Loucy (cell line): ENCODE data around the gene BEX3.

Source experiments
- H2AFZ ChIP-seq: fragments of 200-600 bp; sonication (generic); 2 replicates; pipeline ENCODE4 v1.6.0; 2016; ENCODE audit warnings: antibody characterized with exemption, mild to moderate bottlenecking, low read length, moderate library complexity
- H3F3A ChIP-seq: fragments of 200-600 bp; 2 replicates; pipeline ENCODE4 v1.6.0; 2016; ENCODE audit warnings: antibody characterized with exemption, low read depth, mild to moderate bottlenecking
- H3K27me3 ChIP-seq: fragments of 200-600 bp; sonication (generic); 2 replicates; pipeline ENCODE4 v1.6.1; 2014; ENCODE audit warnings: low read length, mild to moderate bottlenecking; ENCODE audit not compliant: insufficient read depth, poor library complexity, severe bottlenecking
- H3K36me3 ChIP-seq: fragments of 200-600 bp; sonication (generic); 2 replicates; pipeline ENCODE4 v1.6.1; 2016; ENCODE audit warnings: low read length; ENCODE audit not compliant: insufficient read depth
- H3K4me1 ChIP-seq: fragments of 200-600 bp; sonication (generic); 2 replicates; pipeline ENCODE4 v1.5.1; 2014; ENCODE audit warnings: low read length, mild to moderate bottlenecking; ENCODE audit not compliant: insufficient read depth, poor library complexity, severe bottlenecking
- H3K4me2 ChIP-seq: fragments of 200-600 bp; sonication (generic); 2 replicates; pipeline ENCODE4 v1.6.0; 2014; ENCODE audit warnings: antibody characterized with exemption, low read length, low read depth, mild to moderate bottlenecking; ENCODE audit not compliant: poor library complexity, severe bottlenecking
- H3K4me3 ChIP-seq: fragments of 200-600 bp; sonication (generic); 2 replicates; pipeline ENCODE4 v1.5.1; 2014; ENCODE audit warnings: low read length, mild to moderate bottlenecking, mixed read lengths; ENCODE audit not compliant: poor library complexity, severe bottlenecking
- H3K79me2 ChIP-seq: fragments of 200-600 bp; sonication (generic); 2 replicates; pipeline ENCODE4 v1.6.1; 2014; ENCODE audit warnings: low read length; ENCODE audit not compliant: insufficient read depth
- H3K9ac ChIP-seq: fragments of 200-600 bp; sonication (generic); 2 replicates; pipeline ENCODE4 v1.6.0; 2014; ENCODE audit warnings: mild to moderate bottlenecking, low read depth, low read length, moderate library complexity; ENCODE audit not compliant: poor library complexity, severe bottlenecking
- H3K9me2 ChIP-seq: fragments of 200-600 bp; sonication (generic); replicated peaks from 2 replicates; pipeline ENCODE4 v1.6.1; 2016; ENCODE audit warnings: low read depth, low read length, mixed read lengths
- H3K9me3 ChIP-seq: fragments of 200-600 bp; sonication (generic); 2 replicates; pipeline ENCODE4 v1.6.1; 2014; ENCODE audit warnings: mild to moderate bottlenecking, antibody characterized with exemption, low read length, low read depth; ENCODE audit not compliant: insufficient read depth
- H4K20me1 ChIP-seq: fragments of 200-600 bp; sonication (generic); 2 replicates; pipeline ENCODE4 v1.6.0; 2014; ENCODE audit warnings: antibody characterized with exemption, low read length, mild to moderate bottlenecking; ENCODE audit not compliant: insufficient read depth, poor library complexity, severe bottlenecking
- EZH2phosphoT487 ChIP-seq: fragments of 200-600 bp; IDR thresholded peaks from 2 replicates; pipeline ENCODE4 v1.6.1; 2018; ENCODE audit warnings: antibody characterized with exemption, mild to moderate bottlenecking, moderate library complexity, borderline replicate concordance
- TF ChIP-seq, protein P1 (sequence below): fragments of 200-600 bp; sonication (generic); conservative IDR thresholded peaks from 2 replicates; pipeline ENCODE4 v1.5.1; 2014; ENCODE audit warnings: mild to moderate bottlenecking, antibody characterized with exemption, low read length

BEX3 gene

GRCh38 chrX:103400931-103401330 lies 24.6 kb downstream of the BEX3 start:
- H4K20me1 ChIP-seq: no peaks in the 10 kb centered on the region
- no peak overlapping the region for H3K4me2 ChIP-seq
- no peak overlapping the region for H3K4me3 ChIP-seq
- H3F3A ChIP-seq: no peaks in the 10 kb centered on the region
- H3K4me1 ChIP-seq: peaks cover 18% of the 10 kb centered on the region
- no peak overlapping the region for H2AFZ ChIP-seq
- H3K79me2 ChIP-seq: no peaks in the 10 kb centered on the region
- no peak overlapping the region for H3K9ac ChIP-seq
- H3K27me3 ChIP-seq: no peaks in the 10 kb centered on the region
- no peaks in the 10 kb centered on the region for H3K9me3 ChIP-seq
- H3K9me2 ChIP-seq: no peaks in the 10 kb centered on the region
- no peak for TF ChIP-seq EZH2phosphoT487
- TF ChIP-seq, protein P1, sequence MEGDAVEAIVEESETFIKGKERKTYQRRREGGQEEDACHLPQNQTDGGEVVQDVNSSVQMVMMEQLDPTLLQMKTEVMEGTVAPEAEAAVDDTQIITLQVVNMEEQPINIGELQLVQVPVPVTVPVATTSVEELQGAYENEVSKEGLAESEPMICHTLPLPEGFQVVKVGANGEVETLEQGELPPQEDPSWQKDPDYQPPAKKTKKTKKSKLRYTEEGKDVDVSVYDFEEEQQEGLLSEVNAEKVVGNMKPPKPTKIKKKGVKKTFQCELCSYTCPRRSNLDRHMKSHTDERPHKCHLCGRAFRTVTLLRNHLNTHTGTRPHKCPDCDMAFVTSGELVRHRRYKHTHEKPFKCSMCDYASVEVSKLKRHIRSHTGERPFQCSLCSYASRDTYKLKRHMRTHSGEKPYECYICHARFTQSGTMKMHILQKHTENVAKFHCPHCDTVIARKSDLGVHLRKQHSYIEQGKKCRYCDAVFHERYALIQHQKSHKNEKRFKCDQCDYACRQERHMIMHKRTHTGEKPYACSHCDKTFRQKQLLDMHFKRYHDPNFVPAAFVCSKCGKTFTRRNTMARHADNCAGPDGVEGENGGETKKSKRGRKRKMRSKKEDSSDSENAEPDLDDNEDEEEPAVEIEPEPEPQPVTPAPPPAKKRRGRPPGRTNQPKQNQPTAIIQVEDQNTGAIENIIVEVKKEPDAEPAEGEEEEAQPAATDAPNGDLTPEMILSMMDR: no peak
- H3K36me3 ChIP-seq: no peaks in the 10 kb centered on the region

GRCh38 chrX:103404231-103405008 lies 28.1 kb downstream of the BEX3 start:
- no peaks in the 10 kb centered on the region for H3K27me3 ChIP-seq
- H2AFZ ChIP-seq: peak overlapping the region; percentile 90
- no peaks in the 10 kb centered on the region for H3F3A ChIP-seq
- peak overlapping the region; percentile 71 for H3K4me2 ChIP-seq
- H3K9me2 ChIP-seq: no peaks in the 10 kb centered on the region
- peak overlapping the region; percentile 76 for H3K4me3 ChIP-seq
- no peaks in the 10 kb centered on the region for H3K9me3 ChIP-seq
- H3K79me2 ChIP-seq: no peaks in the 10 kb centered on the region
- no peaks in the 10 kb centered on the region for H3K36me3 ChIP-seq
- no peaks in the 10 kb centered on the region for H4K20me1 ChIP-seq
- no peak for TF ChIP-seq EZH2phosphoT487
- TF ChIP-seq, protein P1: no peak
- H3K9ac ChIP-seq: peak overlapping the region; percentile 62
- peaks cover 5% of the 10 kb centered on the region for H3K4me1 ChIP-seq

- Histone ChIP-seq H3K9me3 (no peaks in the 10 kb centered on the region), H3K27me3 (no peaks in the 10 kb centered on the region), H3K4me3 (peak overlapping the region; percentile 76), H2AFZ (peak overlapping the region; percentile 90), H3F3A (no peaks in the 10 kb centered on the region), H3K4me1 (peaks cover 5% of the 10 kb centered on the region), H3K4me2 (peak overlapping the region; percentile 71), H3K9me2 (no peaks in the 10 kb centered on the region), H4K20me1 (no peaks in the 10 kb centered on the region), H3K36me3 (no peaks in the 10 kb centered on the region), H3K9ac (peak overlapping the region; percentile 62), H3K79me2 (no peaks in the 10 kb centered on the region)
- TF ChIP-seq EZH2phosphoT487: no peak
- TF ChIP-seq, protein P1: no peak
These were observed 28.6 kb downstream of the BEX3 start for GRCh38 chrX:103405009-103405333.
